Stomach (tissue), 9 donors: ENCODE measurements around the gene PLA2G15. TPM values are rescaled to one million over a fixed set of nuclear protein-coding genes. Genes with fewer than 3 reads are reported as not detected.

Experiments
- DNase-seq, 2 donors: peaks; one replicate each; pipeline versions ENCODE4 v3.0.0 to v3.0.0-alpha.2; 2013 to 2019
- H3K27ac ChIP-seq, 5 donors: fragments of 200-600 bp in 4 of 5; sonication (generic) in 4 of 5; one replicate each; pipeline ENCODE4 v1.5.1; 2013 to 2019; ENCODE audit warnings: mild to moderate bottlenecking in 1 of 5, moderate library complexity in 1 of 5
- H3K27me3 ChIP-seq, 3 donors: fragments of 200-600 bp; sonication (generic); one replicate each; pipeline ENCODE4 v1.5.1; 2017 to 2019; ENCODE audit warnings: mixed run types in 1 of 3
- H3K36me3 ChIP-seq, 4 donors: fragments of 200-600 bp; sonication (generic); 1 replicate in 3 of 4; 2 replicates in 1 of 4; pipeline ENCODE4 v1.5.1; 2016 to 2019
- H3K4me1 ChIP-seq, 4 donors: fragments of 200-600 bp; sonication (generic); one replicate each; pipeline ENCODE4 v1.5.1; 2016 to 2019
- H3K4me3 ChIP-seq, 4 donors: fragments of 200-600 bp; sonication (generic) in 3 of 4; one replicate each; pipeline ENCODE4 v1.5.1; 2016 to 2019; ENCODE audit warnings: mild to moderate bottlenecking in 1 of 4
- H3K9me3 ChIP-seq, 4 donors: fragments of 200-600 bp; sonication (generic); one replicate each; pipeline ENCODE4 v1.5.1; 2016 to 2019
- CTCF ChIP-seq, 7 experiments: fragments of 450-650 bp in 4 of 7; fragments of 200-600 bp in 3 of 7; sonication (generic) in 3 of 7; IDR thresholded peaks; one replicate each; pipeline ENCODE4 v1.5.1; 2016 to 2019; ENCODE audit warnings: antibody characterized with exemption in 7 of 7, control low read depth in 2 of 7, mild to moderate bottlenecking in 1 of 7
- EP300 ChIP-seq: sonication (generic); formaldehyde crosslinking; IDR thresholded peaks from one replicate; pipeline ENCODE4 v1.6.1; 2017; ENCODE audit warnings: antibody characterized with exemption
- POLR2A ChIP-seq, 4 donors: fragments of 450-650 bp; IDR thresholded peaks; one replicate each; pipeline ENCODE4 v1.6.1; 2016; ENCODE audit warnings: antibody characterized with exemption in 4 of 4, control low read depth in 2 of 4, mild to moderate bottlenecking in 1 of 4, moderate library complexity in 1 of 4
- POLR2AphosphoS5 ChIP-seq, 3 donors: sonication (generic); formaldehyde crosslinking; IDR thresholded peaks; one replicate each; pipeline ENCODE4 v1.6.1; 2016; ENCODE audit warnings: antibody characterized with exemption in 3 of 3
- WGBS, 5 donors: extraction: QIAGEN DNeasy Blood & Tissue Kit in 3 of 5; methylation state at CpG; one replicate each; pipeline versions ENCODE4 v1.1.5 to v1.1.7; 2013 to 2018; 5-methylcytosine and 5-hydroxymethylcytosine counted together
- intact Hi-C: fragments of 100-400 bp; cut with DNase I; formaldehyde crosslinking; loops from one replicate; pipeline ENCODE4 v1.15.1; 2023; ENCODE audit warnings: low total_unique reads
- polyA plus RNA-seq, 3 donors: library from polyadenylated mRNA; stranded (reverse); fragments of 200-250 nt; gene quantifications; one replicate each; pipeline ENCODE4 v1.2.3, GENCODE V29; 2013
- total RNA-seq, 5 donors: library from RNA; depleted of rRNA; stranded (reverse); fragments of >200 nt; gene quantifications; one replicate each; pipeline versions ENCODE4 v1.1.0 to v1.2.3, GENCODE V29; 2014 to 2016
- donor health status: healthy with polysubstance abuse.
- donor health status: Bipolar disorder and iron deficiency.
- donor health status: healthy.

The PLA2G15 gene
- total and polyA plus RNA-seq, 8 donors = 3.5 to 16.5 (median 7.0) TPM

- Histone ChIP-seq H3K27ac (peak overlapping the region; percentile 91 to 97 (median 92)), H3K9me3 (no peaks in the 10 kb centered on the region), H3K4me3 (peak overlapping the region in 3 of 4 donors; percentile 17 to 63 (median 27)), H3K27me3 (peaks cover 0 to 5% (median 0%) of the 10 kb centered on the region in 3 donors), H3K36me3 (peaks cover 26 to 46% (median 38%) of the 10 kb centered on the region in 4 donors), H3K4me1 (peaks cover 45 to 78% (median 59%) of the 10 kb centered on the region in 4 donors)
- 66 to 69% (median 69%) methylated on average over 5 of the region's 5 CpGs for WGBS, 5 donors
- intact Hi-C loops = no loop called here
- TF ChIP-seq POLR2AphosphoS5 (IDR thresholded peaks at IDR 0.05) = no peak
- no peak for TF ChIP-seq CTCF (IDR thresholded peaks at IDR 0.05)
- TF ChIP-seq EP300 = no peak
- no peak for TF ChIP-seq POLR2A (IDR thresholded peaks at IDR 0.05)
- no peak for DNase-seq
These were observed 11.9 kb upstream of the PLA2G15 start for GRCh38 chr16:68233085-68233834.

DNA sequence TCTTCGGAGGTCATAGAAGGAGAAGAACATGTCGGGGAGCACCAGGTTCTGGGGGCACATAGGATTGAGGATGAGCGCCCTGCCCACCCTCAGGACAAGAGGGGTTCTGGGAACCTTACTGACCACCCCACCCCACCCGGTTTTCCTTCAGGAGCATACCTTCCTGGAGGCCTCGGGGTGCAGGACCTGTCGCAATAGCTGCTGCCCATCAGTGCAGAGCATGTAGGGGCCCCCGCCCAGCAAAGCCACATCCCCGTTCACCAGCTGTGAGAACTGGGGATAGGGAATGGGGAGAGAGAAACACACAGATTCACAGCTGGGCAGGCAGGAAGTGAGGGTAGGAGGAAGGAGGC lies 11.4 kb upstream of the PLA2G15 start:
- intact Hi-C loops = no loop called here
- Histone ChIP-seq H3K4me1 (peaks cover 43 to 77% (median 57%) of the 10 kb centered on the region in 4 donors), H3K36me3 (peaks cover 26 to 45% (median 34%) of the 10 kb centered on the region in 4 donors), H3K9me3 (no peaks in the 10 kb centered on the region), H3K4me3 (peak overlapping the region; percentile 11 to 63 (median 22)), H3K27ac (peak overlapping the region; percentile 91 to 97 (median 92)), H3K27me3 (peaks cover 0 to 5% (median 0%) of the 10 kb centered on the region in 3 donors)
- DNase-seq = no peak
- 36 to 54% (median 40%) methylated on average over 8 of the region's 8 CpGs for WGBS, 5 donors
- no peak for TF ChIP-seq POLR2AphosphoS5 (IDR thresholded peaks at IDR 0.05)
- TF ChIP-seq CTCF (IDR thresholded peaks at IDR 0.05) = no peak
- TF ChIP-seq EP300 = no peak
- no peak for TF ChIP-seq POLR2A (IDR thresholded peaks at IDR 0.05)

DNA sequence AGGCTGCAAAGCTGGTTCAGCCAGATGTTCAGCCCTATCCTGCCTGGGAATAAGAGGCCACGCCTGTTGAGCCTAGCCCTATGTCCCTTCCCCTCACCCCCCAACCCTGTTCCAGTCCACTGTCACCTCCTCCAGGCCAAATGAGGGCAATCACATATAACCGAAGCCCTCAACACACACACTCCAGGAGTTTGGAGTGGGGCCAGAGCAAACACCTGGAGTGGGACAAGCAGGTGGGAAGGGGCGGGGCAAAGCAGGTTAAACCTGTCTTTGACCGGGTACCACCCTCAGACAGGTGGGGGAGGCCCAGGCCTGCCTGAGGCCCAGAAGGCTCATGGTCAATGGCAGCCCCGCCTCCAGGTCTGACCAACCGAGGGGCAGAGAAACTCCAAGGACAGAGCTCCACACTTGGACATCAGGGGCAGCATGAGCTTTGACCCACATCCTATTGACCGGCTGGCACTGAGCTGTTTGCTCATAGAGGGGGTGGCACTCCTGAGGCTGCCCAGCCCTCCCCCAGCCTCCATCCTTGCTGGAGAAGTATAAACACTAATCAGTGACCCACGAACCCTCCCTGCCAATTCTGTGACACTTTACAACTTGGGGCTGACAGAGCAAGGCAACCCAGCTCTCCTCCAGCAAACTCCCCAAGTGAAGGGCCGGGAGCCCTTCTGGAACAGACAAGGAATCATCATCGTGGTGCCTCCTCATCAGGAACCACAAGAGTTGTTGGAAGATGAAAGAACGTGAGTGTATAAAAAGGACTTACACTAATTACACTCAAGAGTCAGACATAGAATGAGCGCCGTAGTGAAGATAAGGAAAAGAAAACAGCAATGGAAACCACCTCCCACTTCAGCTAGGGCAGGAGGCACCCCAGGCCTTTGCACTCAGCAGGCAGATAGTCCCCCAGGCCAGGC lies 10.7 kb upstream of the PLA2G15 start:
- intact Hi-C loops = no loop called here
- H3K27me3 ChIP-seq = peaks cover 0 to 5% (median 0%) of the 10 kb centered on the region in 3 donors
- H3K27ac ChIP-seq = peak overlapping the region; percentile 91 to 97 (median 92)
- no peaks in the 10 kb centered on the region for H3K9me3 ChIP-seq
- peak; percentile 37 to 88 (median 71) for TF ChIP-seq POLR2AphosphoS5 (IDR thresholded peaks at IDR 0.05)
- peak in 1 of 7 experiments; percentile 14 for TF ChIP-seq CTCF (IDR thresholded peaks at IDR 0.05)
- no peak for TF ChIP-seq EP300
- TF ChIP-seq POLR2A (IDR thresholded peaks at IDR 0.05) = peak in 2 of 4 donors; percentile 23 to 48
- H3K4me3 ChIP-seq = peak overlapping the region; percentile 53 to 63 (median 58)
- H3K4me1 ChIP-seq = peaks cover 39 to 71% (median 54%) of the 10 kb centered on the region in 4 donors
- 18 to 43% (median 30%) methylated on average over 10 to 13 of the region's 13 CpGs for WGBS, 5 donors
- peaks cover 26 to 39% (median 32%) of the 10 kb centered on the region in 4 donors for H3K36me3 ChIP-seq
- peak; percentile 96 to 99 for DNase-seq
